ENCODE data around the gene PRKAR2B.

The PRKAR2B gene

GRCh38 chr7:107044347-107045194 is at the start of gene PRKAR2B:
TSS of gene PRKAR2B (plus strand) at chr7:107044705. CDS start at chr7:107044908, 203 bp downstream.
- DNase-seq (ENCODE audit: low read depth): peak; percentile 67

GRCh38 chr7:106994833-106995232 is 49.7 kb upstream of the PRKAR2B start:
- DNase-seq (ENCODE audit: low read depth): no peak

- no peak for DNase-seq (ENCODE audit: low read depth)
These were observed 46.8 kb upstream of the PRKAR2B start for GRCh38 chr7:106997487-106998271.

GRCh38 chr7:106999023-106999422 is 45.5 kb upstream of the PRKAR2B start:
- peak; percentile 45 for DNase-seq (ENCODE audit: low read depth)

GRCh38 chr7:107001490-107001889 is 43.0 kb upstream of the PRKAR2B start:
- DNase-seq (ENCODE audit: low read depth): no peak

- peak; percentile 83 for DNase-seq (ENCODE audit: low read depth)
These were observed 42.4 kb upstream of the PRKAR2B start for GRCh38 chr7:107002126-107002525.

- DNase-seq (ENCODE audit: low read depth): no peak
These were observed 41.9 kb upstream of the PRKAR2B start for GRCh38 chr7:107002529-107002998.

GRCh38 chr7:107007007-107007891 is 37.3 kb upstream of the PRKAR2B start:
- no peak for DNase-seq (ENCODE audit: low read depth)

GRCh38 chr7:107007892-107008287 is 36.6 kb upstream of the PRKAR2B start:
- DNase-seq (ENCODE audit: low read depth): no peak

- no peak for DNase-seq (ENCODE audit: low read depth)
These were observed 34.7 kb upstream of the PRKAR2B start for GRCh38 chr7:107009846-107010203.

GRCh38 chr7:107012691-107013090 is 31.8 kb upstream of the PRKAR2B start:
- no peak for DNase-seq (ENCODE audit: low read depth)

- DNase-seq (ENCODE audit: low read depth): peak; percentile 73
These were observed 30.0 kb upstream of the PRKAR2B start for GRCh38 chr7:107014387-107015023.

- DNase-seq (ENCODE audit: low read depth): no peak
These were observed 28.2 kb upstream of the PRKAR2B start for GRCh38 chr7:107016312-107016711.

- no peak for DNase-seq (ENCODE audit: low read depth)
These were observed 26.4 kb upstream of the PRKAR2B start for GRCh38 chr7:107017965-107018719.

- DNase-seq (ENCODE audit: low read depth): no peak
These were observed 24.1 kb upstream of the PRKAR2B start for GRCh38 chr7:107020400-107020799.

GRCh38 chr7:107021600-107021999 is 22.9 kb upstream of the PRKAR2B start:
- DNase-seq (ENCODE audit: low read depth): no peak

GRCh38 chr7:107023522-107024151 is 20.9 kb upstream of the PRKAR2B start:
- no peak for DNase-seq (ENCODE audit: low read depth)

GRCh38 chr7:107024906-107025305 is 19.6 kb upstream of the PRKAR2B start:
- DNase-seq (ENCODE audit: low read depth): no peak

- DNase-seq (ENCODE audit: low read depth): peak; percentile 50
These were observed 18.9 kb upstream of the PRKAR2B start for GRCh38 chr7:107025449-107026103.

- DNase-seq (ENCODE audit: low read depth): no peak
These were observed 18.3 kb upstream of the PRKAR2B start for GRCh38 chr7:107026166-107026565.
